ENCODE data around the gene SH3PXD2A. TPM values are rescaled to one million over a fixed set of nuclear protein-coding genes. Genes with fewer than 3 reads are reported as not detected.

The SH3PXD2A gene
- total and polyA plus RNA-seq, 8 donors, result 3.9 to 16.4 (median 8.0) TPM

- H3K27me3 ChIP-seq, result no peaks in the 10 kb centered on the region
- FAIRE-seq, result no peak
- H3K4me3 ChIP-seq, result peak overlapping the region in 2 of 4 donors; percentile 16 to 30
- H3K4me1 ChIP-seq, result no peaks in the 10 kb centered on the region
- no peak overlapping the region for H3K27ac ChIP-seq
- intact Hi-C loops (cut with DNase I), result loop anchor here in 1 of 3 donors (10.0 kb wide), 1 partner anchor 278 kb away; no protein-coding TSS in a partner anchor
- no peaks in the 10 kb centered on the region for H3K9me3 ChIP-seq
- TF ChIP-seq, protein P1, sequence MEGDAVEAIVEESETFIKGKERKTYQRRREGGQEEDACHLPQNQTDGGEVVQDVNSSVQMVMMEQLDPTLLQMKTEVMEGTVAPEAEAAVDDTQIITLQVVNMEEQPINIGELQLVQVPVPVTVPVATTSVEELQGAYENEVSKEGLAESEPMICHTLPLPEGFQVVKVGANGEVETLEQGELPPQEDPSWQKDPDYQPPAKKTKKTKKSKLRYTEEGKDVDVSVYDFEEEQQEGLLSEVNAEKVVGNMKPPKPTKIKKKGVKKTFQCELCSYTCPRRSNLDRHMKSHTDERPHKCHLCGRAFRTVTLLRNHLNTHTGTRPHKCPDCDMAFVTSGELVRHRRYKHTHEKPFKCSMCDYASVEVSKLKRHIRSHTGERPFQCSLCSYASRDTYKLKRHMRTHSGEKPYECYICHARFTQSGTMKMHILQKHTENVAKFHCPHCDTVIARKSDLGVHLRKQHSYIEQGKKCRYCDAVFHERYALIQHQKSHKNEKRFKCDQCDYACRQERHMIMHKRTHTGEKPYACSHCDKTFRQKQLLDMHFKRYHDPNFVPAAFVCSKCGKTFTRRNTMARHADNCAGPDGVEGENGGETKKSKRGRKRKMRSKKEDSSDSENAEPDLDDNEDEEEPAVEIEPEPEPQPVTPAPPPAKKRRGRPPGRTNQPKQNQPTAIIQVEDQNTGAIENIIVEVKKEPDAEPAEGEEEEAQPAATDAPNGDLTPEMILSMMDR (IDR thresholded peaks at IDR 0.05), result no peak
- 38 to 50% methylated on average over 30 to 35 of the region's 35 CpGs for WGBS, 2 donors
- H3K36me3 ChIP-seq, result no peaks in the 10 kb centered on the region
- no peak for DNase-seq
- ATAC-seq, result no peak
Measured at GRCh38 chr10:103692436-103692951, 162.9 kb downstream of the SH3PXD2A start.

DNA sequence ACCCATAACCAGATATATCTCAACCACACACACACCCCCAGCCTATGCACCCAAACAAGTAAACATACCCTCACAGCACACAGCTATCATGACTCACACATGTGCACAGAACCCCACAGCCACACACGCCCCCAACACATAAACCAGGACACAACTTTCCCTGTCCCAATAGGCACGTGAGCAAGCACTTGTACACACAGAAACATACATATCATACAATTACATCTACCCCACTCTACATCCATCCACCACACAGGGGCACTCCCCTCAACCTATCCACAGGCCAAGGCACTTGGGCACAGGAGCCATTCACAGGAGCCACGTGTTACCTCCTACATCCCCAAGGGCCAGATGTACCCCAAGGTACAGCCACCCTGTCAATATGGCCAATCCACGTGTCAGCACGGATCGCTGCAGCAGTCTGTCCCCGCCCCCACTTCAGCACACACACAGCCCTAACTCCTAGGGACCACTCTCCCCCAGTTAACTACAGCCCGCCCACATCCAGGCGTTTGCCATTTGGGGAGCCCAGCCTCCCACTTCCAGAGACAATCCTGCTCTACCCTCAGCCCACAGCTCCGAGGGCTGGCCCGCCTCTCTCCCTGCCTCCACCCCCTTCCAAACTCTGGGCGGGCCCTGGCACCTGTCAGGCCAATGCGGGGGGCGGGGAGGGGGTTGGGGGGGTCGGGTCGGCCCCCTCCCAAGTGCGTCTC, 163.5 kb downstream of the SH3PXD2A start:
- TF ChIP-seq, protein P1 (IDR thresholded peaks at IDR 0.05), result no peak
- no peak overlapping the region for H3K27ac ChIP-seq
- WGBS, 2 donors, result 58 to 59% methylated on average over 15 to 17 of the region's 17 CpGs
- H3K27me3 ChIP-seq, result no peaks in the 10 kb centered on the region
- H3K36me3 ChIP-seq, result no peaks in the 10 kb centered on the region
- no peaks in the 10 kb centered on the region for H3K9me3 ChIP-seq
- ATAC-seq (no peak), FAIRE-seq (no peak), DNase-seq (peak in 1 of 6 donors; percentile 53)
- no peak overlapping the region for H3K4me3 ChIP-seq
- no peaks in the 10 kb centered on the region for H3K4me1 ChIP-seq
- intact Hi-C loops (cut with DNase I), result loop anchor here in 1 of 3 donors (10.0 kb wide), 1 partner anchor 277 kb away; no protein-coding TSS in a partner anchor

GRCh38 chr10:103691267-103691666, 164.1 kb downstream of the SH3PXD2A start:
- 81 to 88% methylated on average over 4 of the region's 4 CpGs for WGBS, 2 donors
- Histone ChIP-seq H3K9me3 (no peaks in the 10 kb centered on the region), H3K4me1 (no peaks in the 10 kb centered on the region), H3K4me3 (no peak overlapping the region), H3K36me3 (no peaks in the 10 kb centered on the region), H3K27me3 (no peaks in the 10 kb centered on the region), H3K27ac (no peak overlapping the region)
- DNase-seq (no peak), FAIRE-seq (no peak), ATAC-seq (no peak)
- intact Hi-C loops (cut with DNase I), result loop anchor here in 1 of 3 donors (10.0 kb wide), 1 partner anchor 276 kb away; no protein-coding TSS in a partner anchor
- TF ChIP-seq, protein P1 (IDR thresholded peaks at IDR 0.05), result no peak

DNA sequence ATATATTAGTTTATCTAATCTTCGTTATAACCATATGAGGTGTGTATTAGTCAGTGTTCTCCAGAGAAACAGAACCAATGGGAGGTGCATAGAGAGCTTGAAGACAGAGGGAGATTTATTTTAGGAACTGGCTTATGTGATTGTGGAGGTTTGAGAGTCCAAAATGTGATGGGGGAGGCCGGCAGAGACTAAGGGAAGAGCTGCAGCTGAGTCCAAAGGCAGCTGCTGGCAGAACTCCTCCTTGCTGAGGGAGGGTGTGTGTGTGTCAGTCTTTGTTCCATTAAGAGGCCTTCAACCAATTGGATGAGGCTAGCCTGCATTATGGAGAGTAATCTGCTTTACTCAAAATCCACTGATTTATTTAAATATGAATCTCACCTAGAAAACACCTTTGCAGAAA, 165.1 kb downstream of the SH3PXD2A start:
- Histone ChIP-seq H3K4me3 (no peak overlapping the region), H3K4me1 (no peaks in the 10 kb centered on the region), H3K36me3 (no peaks in the 10 kb centered on the region), H3K27ac (no peak overlapping the region), H3K27me3 (no peaks in the 10 kb centered on the region), H3K9me3 (no peaks in the 10 kb centered on the region)
- no peak for ATAC-seq
- TF ChIP-seq, protein P1 (IDR thresholded peaks at IDR 0.05), result no peak
- 60 to 69% methylated on average over 2 of the region's 2 CpGs for WGBS, 2 donors
- DNase-seq, result no peak
- intact Hi-C loops (cut with DNase I), result loop anchor here in 1 of 3 donors (10.0 kb wide), 1 partner anchor 275 kb away; no protein-coding TSS in a partner anchor
- FAIRE-seq, result no peak

DNA sequence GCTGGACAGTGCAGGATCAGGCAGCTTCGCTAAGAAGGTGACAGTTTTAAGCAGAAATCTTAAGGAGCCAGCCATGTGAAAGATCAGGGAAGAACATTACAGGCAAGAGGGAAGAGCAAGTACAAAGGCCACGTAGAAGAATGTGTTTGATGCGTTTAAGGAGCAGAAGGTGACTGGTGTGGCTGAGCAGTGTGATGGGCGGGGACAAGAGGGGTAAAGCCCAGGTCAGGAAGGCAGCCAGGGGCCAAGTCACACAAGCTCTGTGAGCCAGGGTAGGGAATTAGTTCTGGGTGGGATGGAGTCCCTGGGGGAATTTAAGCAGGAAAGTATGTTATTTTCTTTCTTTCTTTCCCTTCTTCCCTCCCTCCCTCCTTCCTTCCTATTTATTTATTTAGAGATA, 166.9 kb downstream of the SH3PXD2A start:
- TF ChIP-seq, protein P1 (IDR thresholded peaks at IDR 0.05), result no peak
- Histone ChIP-seq H3K27ac (no peak overlapping the region), H3K36me3 (no peaks in the 10 kb centered on the region), H3K9me3 (no peaks in the 10 kb centered on the region), H3K4me1 (no peaks in the 10 kb centered on the region), H3K27me3 (no peaks in the 10 kb centered on the region), H3K4me3 (no peak overlapping the region)
- WGBS, 2 donors, result 64 to 65% methylated on average over 4 of the region's 4 CpGs
- ATAC-seq (no peak), FAIRE-seq (no peak), DNase-seq (no peak)
- intact Hi-C loops (cut with DNase I), result loop anchor here in 2 of 3 donors (5.0 kb wide), 1 partner anchor 86 kb away; no protein-coding TSS in a partner anchor

Data from pancreas (tissue), 10 donors.